OCI-LY1 (cell line): ENCODE measurements around the gene LTBP1.
"Not testable (repeated sequence)": the region's sequence is repeated elsewhere in the genome, so short reads cannot be mapped to it uniquely, and the experiment has no call there.

Experiments
- EZH2 ChIP-seq: fragments of 200-600 bp; sonication (generic), shearing (Covaris generic); IDR thresholded peaks from 2 replicates; pipeline ENCODE4 v1.8.0; 2017; ENCODE audit warnings: borderline replicate concordance, mixed run types, mild to moderate bottlenecking, antibody characterized with exemption, low read length, moderate library complexity, mixed read lengths
- TF ChIP-seq, protein P1 (sequence below): fragments of 200-600 bp; sonication (generic), shearing (Covaris generic); IDR thresholded peaks from 2 replicates; pipeline ENCODE4 v1.5.1; 2017; ENCODE audit warnings: mild to moderate bottlenecking, antibody characterized with exemption, low read length, moderate library complexity, mixed read lengths

- TF ChIP-seq, protein P1, sequence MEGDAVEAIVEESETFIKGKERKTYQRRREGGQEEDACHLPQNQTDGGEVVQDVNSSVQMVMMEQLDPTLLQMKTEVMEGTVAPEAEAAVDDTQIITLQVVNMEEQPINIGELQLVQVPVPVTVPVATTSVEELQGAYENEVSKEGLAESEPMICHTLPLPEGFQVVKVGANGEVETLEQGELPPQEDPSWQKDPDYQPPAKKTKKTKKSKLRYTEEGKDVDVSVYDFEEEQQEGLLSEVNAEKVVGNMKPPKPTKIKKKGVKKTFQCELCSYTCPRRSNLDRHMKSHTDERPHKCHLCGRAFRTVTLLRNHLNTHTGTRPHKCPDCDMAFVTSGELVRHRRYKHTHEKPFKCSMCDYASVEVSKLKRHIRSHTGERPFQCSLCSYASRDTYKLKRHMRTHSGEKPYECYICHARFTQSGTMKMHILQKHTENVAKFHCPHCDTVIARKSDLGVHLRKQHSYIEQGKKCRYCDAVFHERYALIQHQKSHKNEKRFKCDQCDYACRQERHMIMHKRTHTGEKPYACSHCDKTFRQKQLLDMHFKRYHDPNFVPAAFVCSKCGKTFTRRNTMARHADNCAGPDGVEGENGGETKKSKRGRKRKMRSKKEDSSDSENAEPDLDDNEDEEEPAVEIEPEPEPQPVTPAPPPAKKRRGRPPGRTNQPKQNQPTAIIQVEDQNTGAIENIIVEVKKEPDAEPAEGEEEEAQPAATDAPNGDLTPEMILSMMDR, result not testable (repeated sequence)
- TF ChIP-seq EZH2, result not testable (repeated sequence)
Observed at GRCh38 chr2:33057307-33058028, 110.7 kb downstream of the LTBP1 start.
